ENCODE data around the gene TMCC3. TPM values are rescaled to one million over a fixed set of nuclear protein-coding genes. Genes with fewer than 3 reads are reported as not detected.

TMCC3 gene
- total RNA-seq, 1 experiment from 2014 or later: 19.9 TPM

DNA sequence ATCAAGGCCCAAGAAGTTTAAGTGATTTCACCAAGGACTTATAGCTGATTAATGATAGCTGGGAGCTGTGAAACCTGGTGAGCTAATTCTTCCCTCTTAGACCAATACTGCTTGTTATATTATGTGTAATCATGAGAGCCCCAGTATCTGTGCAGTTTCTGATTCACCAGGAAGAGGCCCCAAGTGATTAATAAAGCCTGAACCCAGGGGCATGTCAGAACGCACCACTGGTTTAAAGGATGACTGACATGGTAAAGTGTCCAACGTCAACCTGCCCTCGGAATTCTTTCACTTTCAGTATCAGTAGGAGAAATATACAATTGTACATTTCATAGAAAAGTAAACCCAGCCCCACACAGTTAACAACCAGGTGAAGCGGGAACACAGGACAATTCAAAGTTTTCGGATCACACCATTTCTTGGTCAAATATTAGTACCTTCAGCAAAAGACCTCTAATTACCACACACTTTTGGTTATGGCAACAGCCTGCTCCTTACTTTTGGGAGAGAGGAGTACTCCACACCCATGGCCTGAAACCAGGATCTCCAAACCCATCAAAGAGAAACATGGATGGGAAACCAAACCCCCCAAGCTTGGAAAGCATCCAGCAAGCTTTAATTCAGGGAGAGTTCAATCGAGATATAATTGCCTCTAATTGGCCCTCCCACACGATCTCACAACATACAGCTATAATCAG is 28.5 kb downstream of the TMCC3 start:
- intact Hi-C loops (cut with micrococcal nuclease; ENCODE audit: unreplicated experiment): loop anchor here (1.0 to 5.0 kb wide), 2 partner anchors 22 to 140 kb away; no protein-coding TSS in a partner anchor
- peak; percentile 42 to 93 for DNase-seq

DNA sequence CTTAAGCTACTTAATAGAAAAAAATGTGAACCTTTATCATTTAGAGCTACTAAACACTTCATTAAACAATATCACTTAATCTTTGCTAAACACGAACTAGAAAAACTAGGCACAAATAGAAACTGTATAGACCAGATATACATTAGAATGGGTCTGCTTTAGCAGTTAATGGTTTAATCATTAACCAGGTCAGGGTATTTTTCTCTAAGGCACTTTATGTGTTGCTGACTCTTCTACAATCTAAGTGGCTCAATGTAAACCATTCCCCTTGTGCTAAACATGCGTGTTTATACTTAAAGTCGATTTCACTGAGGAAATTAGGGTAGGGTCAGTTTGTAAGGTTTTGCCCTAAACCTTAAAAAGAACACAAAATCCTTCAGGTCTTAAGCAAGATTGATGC is 29.7 kb downstream of the TMCC3 start:
- Histone ChIP-seq H3K4me3 (no peak overlapping the region), H3K27me3 (ENCODE audit: insufficient read depth, low read depth) (no peaks in the 10 kb centered on the region), H3K27ac (peak overlapping the region; percentile 86), H3K9me3 (ENCODE audit: insufficient read depth, low read depth) (no peaks in the 10 kb centered on the region), H3K4me1 (replicated peaks; ENCODE audit: insufficient read depth) (peaks cover 68% of the 10 kb centered on the region), H3K36me3 (ENCODE audit: low read depth) (no peaks in the 10 kb centered on the region), H3F3A (ENCODE audit: insufficient read depth, low read depth) (peaks cover 32% of the 10 kb centered on the region), H3K9me2 (ENCODE audit: insufficient read depth) (no peaks in the 10 kb centered on the region), H4K20me1 (ENCODE audit: insufficient read depth) (no peaks in the 10 kb centered on the region), H3K4me2 (no peak overlapping the region), H3K79me2 (ENCODE audit: low read depth) (peaks cover 49% of the 10 kb centered on the region), H2AFZ (no peak overlapping the region)
- intact Hi-C loops (cut with micrococcal nuclease; ENCODE audit: unreplicated experiment): loop anchor here (5.0 kb wide), 1 partner anchor 142 kb away; no protein-coding TSS in a partner anchor
- ChIA-PET CTCF (no interaction called here), POLR2A (ENCODE audit: unreplicated experiment) (interaction anchor here (0.6 kb wide), 1 partner anchor 26 kb away, joined by 6 read pairs; no protein-coding TSS in a partner anchor)
- no peak for DNase-seq
- no peak for TF ChIP-seq EZH2 (IDR thresholded peaks at IDR 0.05; ENCODE audit: low read depth)
- no peak for TF ChIP-seq CTCF (conservative IDR thresholded peaks at IDR 0.05)
- BruUV-seq (replicated peaks): no TSS peak

More for the DNA sequence above, 28.5 kb downstream of the TMCC3 start:
- Histone ChIP-seq H3K9me2 (ENCODE audit: insufficient read depth) (no peaks in the 10 kb centered on the region), H4K20me1 (ENCODE audit: insufficient read depth) (no peaks in the 10 kb centered on the region), H3K4me1 (replicated peaks; ENCODE audit: insufficient read depth) (peaks cover 57% of the 10 kb centered on the region), H3F3A (ENCODE audit: insufficient read depth, low read depth) (peaks cover 20% of the 10 kb centered on the region), H2AFZ (0 out of 2 replicates have a peak overlapping the region, but pooled peaks have one; percentile 1), H3K36me3 (ENCODE audit: low read depth) (no peaks in the 10 kb centered on the region), H3K4me2 (peak overlapping the region; percentile 83), H3K9me3 (ENCODE audit: insufficient read depth, low read depth) (no peaks in the 10 kb centered on the region), H3K27me3 (ENCODE audit: insufficient read depth, low read depth) (no peaks in the 10 kb centered on the region), H3K79me2 (ENCODE audit: low read depth) (peaks cover 48% of the 10 kb centered on the region), H3K4me3 (peak overlapping the region; percentile 51), H3K27ac (peak overlapping the region; percentile 86)
- no TSS peak for BruUV-seq (replicated peaks)
- CTCF ChIA-PET: interaction anchor here (0.6 kb wide), 2 partner anchors 13 to 35 kb away, joined by 3 to 6 read pairs; no protein-coding TSS in a partner anchor
- POLR2A ChIA-PET (ENCODE audit: unreplicated experiment): interaction anchor here (0.5 to 0.6 kb wide), 3 partner anchors 26 to 1864 kb away, joined by 3 to 8 read pairs (median 4); no protein-coding TSS in a partner anchor
- TF ChIP-seq EZH2 (IDR thresholded peaks at IDR 0.05; ENCODE audit: low read depth) (no peak), CTCF (conservative IDR thresholded peaks at IDR 0.05) (no peak)

- H2AFZ ChIP-seq: no peak overlapping the region
- peak overlapping the region; percentile 91 for H3K27ac ChIP-seq
- H3K9me3 ChIP-seq (ENCODE audit: insufficient read depth, low read depth): no peaks in the 10 kb centered on the region
- BruUV-seq (replicated peaks): no TSS peak
- peaks cover 59% of the 10 kb centered on the region for H3K79me2 ChIP-seq (ENCODE audit: low read depth)
- intact Hi-C loops (cut with micrococcal nuclease; ENCODE audit: unreplicated experiment): no loop called here
- peak overlapping the region; percentile 32 for H3K4me2 ChIP-seq
- no peaks in the 10 kb centered on the region for H3K9me2 ChIP-seq (ENCODE audit: insufficient read depth)
- peaks cover 83% of the 10 kb centered on the region for H3K4me1 ChIP-seq (replicated peaks; ENCODE audit: insufficient read depth)
- no peak overlapping the region for H3K4me3 ChIP-seq
- H3F3A ChIP-seq (ENCODE audit: insufficient read depth, low read depth): peaks cover 47% of the 10 kb centered on the region
- ChIA-PET CTCF (no interaction called here), POLR2A (ENCODE audit: unreplicated experiment) (no interaction called here)
- no peaks in the 10 kb centered on the region for H3K27me3 ChIP-seq (ENCODE audit: insufficient read depth, low read depth)
- TF ChIP-seq EZH2 (IDR thresholded peaks at IDR 0.05; ENCODE audit: low read depth) (no peak), CTCF (conservative IDR thresholded peaks at IDR 0.05) (no peak)
- no peaks in the 10 kb centered on the region for H3K36me3 ChIP-seq (ENCODE audit: low read depth)
- no peaks in the 10 kb centered on the region for H4K20me1 ChIP-seq (ENCODE audit: insufficient read depth)
- peak in 1 of 2 experiments; percentile 63 for DNase-seq
These were observed 31.2 kb downstream of the TMCC3 start for GRCh38 chr12:94618995-94619695.
